Activated CD8-positive, alpha-beta memory T cell treated with anti-CD3 and anti-CD28 coated beads for 4 hours (primary cell): Measurements from ENCODE around the gene F10.
"Not testable (repeated sequence)": the region's sequence is repeated elsewhere in the genome, so short reads cannot be mapped to it uniquely, and the experiment has no call there.

Experiments
- DNase-seq, 2 donors: peaks; one replicate each; pipeline ENCODE4 v3.0.0-alpha.2; 2020; ENCODE audit warnings: low read depth in 2 of 2

F10 gene

GRCh38 chr13:113152984-113153809, 30.6 kb downstream of the F10 start:
- DNase-seq = no peak

- peak; percentile 48 to 64 for DNase-seq
Measured at GRCh38 chr13:113153810-113154748, 31.5 kb downstream of the F10 start.

- DNase-seq = no peak
Measured at GRCh38 chr13:113155201-113155600, 32.6 kb downstream of the F10 start.

GRCh38 chr13:113155982-113156655, 33.5 kb downstream of the F10 start:
- DNase-seq = no peak

- DNase-seq = no peak
Measured at GRCh38 chr13:113157206-113157928, 34.8 kb downstream of the F10 start.

GRCh38 chr13:113157929-113158747, 35.5 kb downstream of the F10 start, which contains the start of gene PROZ:
TSS of gene PROZ (plus strand) at chr13:113158648. CDS start at chr13:113158661, 13 bp downstream.
- no peak for DNase-seq

- no peak for DNase-seq
Measured at GRCh38 chr13:113158946-113159345, 36.3 kb downstream of the F10 start.

GRCh38 chr13:113159701-113160100, 37.1 kb downstream of the F10 start:
- DNase-seq = no peak

GRCh38 chr13:113160983-113161382, 38.4 kb downstream of the F10 start:
- no peak for DNase-seq

GRCh38 chr13:113161433-113161832, 38.8 kb downstream of the F10 start:
- no peak for DNase-seq

GRCh38 chr13:113161975-113162374, 39.4 kb downstream of the F10 start:
- DNase-seq = not testable (repeated sequence)

- DNase-seq = no peak
Measured at GRCh38 chr13:113162783-113163685, 40.4 kb downstream of the F10 start.

GRCh38 chr13:113164492-113164891, 41.9 kb downstream of the F10 start:
- DNase-seq = no peak

GRCh38 chr13:113166266-113166665, 43.7 kb downstream of the F10 start:
- no peak for DNase-seq

- no peak for DNase-seq
Measured at GRCh38 chr13:113166681-113167080, 44.1 kb downstream of the F10 start.

GRCh38 chr13:113167155-113167554, 44.6 kb downstream of the F10 start:
- DNase-seq = no peak

GRCh38 chr13:113167575-113167974, 45.0 kb downstream of the F10 start:
- no peak for DNase-seq

GRCh38 chr13:113168211-113168610, 45.6 kb downstream of the F10 start:
- no peak for DNase-seq
